ENCODE measurements around the gene LTBP1.

DNA sequence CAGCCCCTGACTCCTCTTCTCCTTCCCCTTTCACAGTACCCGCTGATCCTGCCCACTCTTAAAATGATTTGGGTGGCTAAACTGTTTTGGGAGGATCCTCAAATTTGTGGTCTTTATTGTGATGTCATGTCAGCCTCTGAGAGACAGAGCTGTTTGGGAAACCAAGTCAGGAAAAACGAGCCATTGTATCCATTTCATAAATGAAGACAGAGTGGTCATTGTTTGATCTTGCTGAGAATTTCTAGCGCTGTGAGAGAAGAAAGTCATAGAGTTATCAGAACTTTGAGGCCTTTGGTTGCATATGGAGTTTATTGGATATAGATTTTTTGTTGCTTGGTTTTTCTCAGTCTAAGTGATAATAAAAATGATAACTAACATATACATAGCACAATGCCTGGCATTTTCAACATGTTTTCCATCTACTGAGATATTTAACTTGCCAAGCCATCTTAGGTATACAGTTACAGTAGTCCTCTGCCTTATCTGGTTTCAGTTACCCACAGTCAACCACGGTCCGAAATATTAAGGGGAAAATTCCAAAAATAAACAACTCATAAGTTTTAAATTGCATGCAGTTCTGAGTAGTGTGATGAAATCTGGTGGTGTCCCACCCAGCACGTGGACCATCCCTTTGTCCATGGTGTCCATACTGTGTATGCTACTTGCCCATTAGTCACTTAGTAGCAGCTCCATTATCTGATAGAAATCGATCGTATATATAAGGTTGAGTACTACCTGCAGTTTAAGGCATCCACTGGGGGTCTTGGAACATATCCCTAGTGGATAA, 424.7 kb downstream of the LTBP1 start:
- TF ChIP-seq, protein P1, sequence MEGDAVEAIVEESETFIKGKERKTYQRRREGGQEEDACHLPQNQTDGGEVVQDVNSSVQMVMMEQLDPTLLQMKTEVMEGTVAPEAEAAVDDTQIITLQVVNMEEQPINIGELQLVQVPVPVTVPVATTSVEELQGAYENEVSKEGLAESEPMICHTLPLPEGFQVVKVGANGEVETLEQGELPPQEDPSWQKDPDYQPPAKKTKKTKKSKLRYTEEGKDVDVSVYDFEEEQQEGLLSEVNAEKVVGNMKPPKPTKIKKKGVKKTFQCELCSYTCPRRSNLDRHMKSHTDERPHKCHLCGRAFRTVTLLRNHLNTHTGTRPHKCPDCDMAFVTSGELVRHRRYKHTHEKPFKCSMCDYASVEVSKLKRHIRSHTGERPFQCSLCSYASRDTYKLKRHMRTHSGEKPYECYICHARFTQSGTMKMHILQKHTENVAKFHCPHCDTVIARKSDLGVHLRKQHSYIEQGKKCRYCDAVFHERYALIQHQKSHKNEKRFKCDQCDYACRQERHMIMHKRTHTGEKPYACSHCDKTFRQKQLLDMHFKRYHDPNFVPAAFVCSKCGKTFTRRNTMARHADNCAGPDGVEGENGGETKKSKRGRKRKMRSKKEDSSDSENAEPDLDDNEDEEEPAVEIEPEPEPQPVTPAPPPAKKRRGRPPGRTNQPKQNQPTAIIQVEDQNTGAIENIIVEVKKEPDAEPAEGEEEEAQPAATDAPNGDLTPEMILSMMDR (conservative IDR thresholded peaks at IDR 0.05 in 1 of 2, IDR thresholded peaks at IDR 0.05 in 1 of 2; ENCODE audit: extremely low read depth in 1 of 2, insufficient read depth in 1 of 2, low read depth in 1 of 2, low read length in 2 of 2) = no peak
- TF ChIP-seq EZH2 (IDR thresholded peaks at IDR 0.05; ENCODE audit: borderline replicate concordance, low read length) = no peak
